ENCODE measurements around the gene TCF7L1.

GRCh38 chr2:85213901-85214512, 80.8 kb downstream of the TCF7L1 start:
- TF ChIP-seq CTCF (IDR thresholded peaks at IDR 0.05): no peak
- TF ChIP-seq POLR2A (IDR thresholded peaks at IDR 0.05): no peak

All from esophagus squamous epithelium (tissue), 4 donors.